Naive B cell (primary cell): ENCODE results near the gene PTPRK. TPM values are rescaled to one million over a fixed set of nuclear protein-coding genes. Genes with fewer than 3 reads are reported as not detected.
A peak's percentile ranks its signal among the peaks of the same experiment; 100 is the strongest.

Experiments used
- ATAC-seq, 2 donors: fragments of 150-1000 bp; cut with Tn5 transposase; 2 replicates each; pipeline ENCODE4 v1.10.0; 2021; ENCODE audit warnings: low read depth in 2 of 2, mild to moderate bottlenecking in 2 of 2, moderate library complexity in 2 of 2
- DNase-seq: peaks from one replicate; pipeline ENCODE4 v3.0.0; 2022
- H3K27ac Mint-ChIP-seq, 6 donors: one replicate each; pipeline ENCODE4 v1.8.0; 2020 to 2022; ENCODE audit warnings: mild to moderate bottlenecking in 6 of 6, mixed read lengths in 6 of 6, moderate library complexity in 5 of 6, inconsistent platforms in 2 of 6
- H3K27me3 Mint-ChIP-seq, 3 donors: one replicate each; pipeline ENCODE4 v1.8.0; 2021 to 2022; ENCODE audit warnings: mixed read lengths in 3 of 3, mild to moderate bottlenecking in 1 of 3
- H3K36me3 Mint-ChIP-seq, 2 donors: one replicate each; pipeline ENCODE4 v1.8.0; 2020 to 2022; ENCODE audit warnings: mixed read lengths in 2 of 2, inconsistent platforms in 1 of 2, mild to moderate bottlenecking in 1 of 2
- H3K4me1 Mint-ChIP-seq, 3 donors: one replicate each; pipeline ENCODE4 v1.8.0; 2020 to 2022; ENCODE audit warnings: mixed read lengths in 3 of 3, inconsistent platforms in 1 of 3, mild to moderate bottlenecking in 1 of 3, moderate library complexity in 1 of 3
- H3K4me3 Mint-ChIP-seq, 8 donors: one replicate each; pipeline ENCODE4 v1.8.0; 2020 to 2022; ENCODE audit warnings: mild to moderate bottlenecking in 8 of 8, mixed read lengths in 8 of 8, moderate library complexity in 8 of 8, inconsistent platforms in 2 of 8
- H3K9me3 Mint-ChIP-seq, 7 donors: one replicate each; pipeline ENCODE4 v1.8.0; 2020 to 2022; ENCODE audit warnings: mixed read lengths in 7 of 7, mild to moderate bottlenecking in 5 of 7, inconsistent platforms in 2 of 7, moderate library complexity in 1 of 7
- polyA plus RNA-seq, 6 donors: library from polyadenylated mRNA; unstranded; fragments of 300-500 nt; fragmentation: Illumina TruSeq; gene quantifications; one replicate each; pipeline ENCODE4 v1.2.3, GENCODE V29; 2021; ENCODE audit warnings: low read depth in 6 of 6

The PTPRK gene
- polyA plus RNA-seq, 6 donors from 2014 or later, result 27.6 to 43.4 (median 34.3) TPM

GRCh38 chr6:128230267-128230989, 290.0 kb downstream of the PTPRK start:
- Mint-ChIP-seq H3K9me3 (no peaks in the 10 kb centered on the region), H3K36me3 (peaks cover 3 to 25% of the 10 kb centered on the region in 2 donors), H3K4me1 (peaks cover 18 to 49% (median 23%) of the 10 kb centered on the region in 3 donors), H3K27me3 (no peaks in the 10 kb centered on the region), H3K27ac (no peak overlapping the region), H3K4me3 (no peak overlapping the region)
- no peak for ATAC-seq
- no peak for DNase-seq

- DNase-seq, result no peak
- H3K27me3 Mint-ChIP-seq, result no peaks in the 10 kb centered on the region
- ATAC-seq, result no peak
- H3K4me3 Mint-ChIP-seq, result peak overlapping the region in 1 of 8 donors; percentile 59
- peak overlapping the region in 2 of 6 donors; percentile 60 to 72 for H3K27ac Mint-ChIP-seq
- H3K4me1 Mint-ChIP-seq, result peaks cover 26 to 47% (median 40%) of the 10 kb centered on the region in 3 donors
- H3K9me3 Mint-ChIP-seq, result no peaks in the 10 kb centered on the region
- peaks cover 5 to 17% of the 10 kb centered on the region in 2 donors for H3K36me3 Mint-ChIP-seq
Observed at GRCh38 chr6:128225612-128226011, 294.8 kb downstream of the PTPRK start.

GRCh38 chr6:128216917-128217316, 303.5 kb downstream of the PTPRK start:
- peaks cover 2 to 9% (median 6%) of the 10 kb centered on the region in 3 donors for H3K4me1 Mint-ChIP-seq
- H3K4me3 Mint-ChIP-seq, result no peak overlapping the region
- peak overlapping the region in 2 of 6 donors; percentile 5 to 7 for H3K27ac Mint-ChIP-seq
- DNase-seq, result no peak
- peaks cover 11 to 27% of the 10 kb centered on the region in 2 donors for H3K36me3 Mint-ChIP-seq
- ATAC-seq, result no peak
- H3K27me3 Mint-ChIP-seq, result no peaks in the 10 kb centered on the region
- no peaks in the 10 kb centered on the region for H3K9me3 Mint-ChIP-seq

- peaks cover 16 to 28% of the 10 kb centered on the region in 2 donors for H3K36me3 Mint-ChIP-seq
- ATAC-seq (no peak), DNase-seq (no peak)
- peak overlapping the region in 1 of 8 donors; percentile 58 for H3K4me3 Mint-ChIP-seq
- H3K27me3 Mint-ChIP-seq, result no peaks in the 10 kb centered on the region
- peak overlapping the region in 2 of 6 donors; percentile 23 to 56 for H3K27ac Mint-ChIP-seq
- peaks cover 0 to 5% (median 0%) of the 10 kb centered on the region in 7 donors for H3K9me3 Mint-ChIP-seq
- peaks cover 18 to 25% (median 24%) of the 10 kb centered on the region in 3 donors for H3K4me1 Mint-ChIP-seq
Observed at GRCh38 chr6:128209771-128210170, 310.6 kb downstream of the PTPRK start.

GRCh38 chr6:128208851-128209580, 311.4 kb downstream of the PTPRK start:
- ATAC-seq (no peak), DNase-seq (no peak)
- peaks cover 23 to 33% (median 31%) of the 10 kb centered on the region in 3 donors for H3K4me1 Mint-ChIP-seq
- H3K9me3 Mint-ChIP-seq, result peaks cover 0 to 5% (median 0%) of the 10 kb centered on the region in 7 donors
- peak overlapping the region in 4 of 6 donors; percentile 12 to 51 (median 22) for H3K27ac Mint-ChIP-seq
- no peak overlapping the region for H3K4me3 Mint-ChIP-seq
- no peaks in the 10 kb centered on the region for H3K27me3 Mint-ChIP-seq
- H3K36me3 Mint-ChIP-seq, result peaks cover 18 to 27% of the 10 kb centered on the region in 2 donors

DNA sequence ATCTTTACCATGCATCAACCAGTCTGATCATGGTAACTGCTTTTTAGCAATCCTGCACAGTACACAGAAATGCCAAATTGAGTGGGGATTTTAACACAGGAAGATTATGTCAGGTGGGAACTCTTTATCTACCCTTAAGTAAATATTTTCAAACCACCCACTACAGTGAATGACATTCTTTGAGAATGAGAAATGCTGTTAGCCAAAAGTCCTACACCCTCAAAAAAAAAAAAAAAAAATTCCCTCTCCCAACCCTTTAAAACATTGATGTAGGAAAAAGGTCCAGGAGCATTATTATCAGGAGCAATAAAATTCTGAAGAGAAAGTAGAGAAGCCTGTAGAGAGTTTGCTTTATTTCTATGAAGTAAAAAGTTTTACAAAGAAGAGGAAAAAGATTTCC, 312.3 kb downstream of the PTPRK start:
- Mint-ChIP-seq H3K27me3 (no peaks in the 10 kb centered on the region), H3K4me3 (no peak overlapping the region), H3K4me1 (peaks cover 23 to 41% (median 40%) of the 10 kb centered on the region in 3 donors), H3K36me3 (peaks cover 18 to 27% of the 10 kb centered on the region in 2 donors), H3K9me3 (peaks cover 0 to 5% (median 0%) of the 10 kb centered on the region in 7 donors), H3K27ac (peak overlapping the region in 1 of 6 donors; percentile 63)
- DNase-seq (no peak), ATAC-seq (no peak)

GRCh38 chr6:128206610-128207426, 313.6 kb downstream of the PTPRK start:
- no peak overlapping the region for H3K4me3 Mint-ChIP-seq
- peaks cover 0 to 5% (median 0%) of the 10 kb centered on the region in 7 donors for H3K9me3 Mint-ChIP-seq
- no peaks in the 10 kb centered on the region for H3K27me3 Mint-ChIP-seq
- DNase-seq, result no peak
- peaks cover 18 to 22% of the 10 kb centered on the region in 2 donors for H3K36me3 Mint-ChIP-seq
- ATAC-seq, result no peak
- peak overlapping the region in 1 of 6 donors; percentile 10 for H3K27ac Mint-ChIP-seq
- peaks cover 27 to 52% (median 51%) of the 10 kb centered on the region in 3 donors for H3K4me1 Mint-ChIP-seq

DNA sequence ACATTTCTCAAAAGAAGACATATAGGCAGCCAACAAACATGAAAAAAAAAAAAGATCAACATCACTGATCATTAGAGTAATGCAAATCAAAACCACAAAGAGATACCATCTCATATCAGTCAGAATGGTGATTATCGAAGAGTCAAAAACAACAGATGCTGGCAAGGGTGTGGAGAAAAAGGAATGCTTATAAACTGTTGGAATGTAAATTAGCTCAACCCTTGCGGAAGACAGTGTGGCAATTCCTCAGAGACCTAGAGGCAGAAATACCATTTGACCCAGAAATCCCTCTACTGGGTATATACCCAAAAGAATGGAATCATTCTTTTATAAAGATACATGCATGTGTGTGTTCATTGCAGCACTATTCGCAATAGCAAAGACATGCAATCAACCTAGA, 315.8 kb downstream of the PTPRK start:
- Mint-ChIP-seq H3K4me1 (peaks cover 32 to 53% (median 49%) of the 10 kb centered on the region in 3 donors), H3K27me3 (no peaks in the 10 kb centered on the region), H3K4me3 (peak overlapping the region in 1 of 8 donors; percentile 16), H3K36me3 (peaks cover 10 to 12% of the 10 kb centered on the region in 2 donors), H3K9me3 (peaks cover 0 to 5% (median 0%) of the 10 kb centered on the region in 7 donors), H3K27ac (no peak overlapping the region)
- no peak for DNase-seq
- no peak for ATAC-seq

DNA sequence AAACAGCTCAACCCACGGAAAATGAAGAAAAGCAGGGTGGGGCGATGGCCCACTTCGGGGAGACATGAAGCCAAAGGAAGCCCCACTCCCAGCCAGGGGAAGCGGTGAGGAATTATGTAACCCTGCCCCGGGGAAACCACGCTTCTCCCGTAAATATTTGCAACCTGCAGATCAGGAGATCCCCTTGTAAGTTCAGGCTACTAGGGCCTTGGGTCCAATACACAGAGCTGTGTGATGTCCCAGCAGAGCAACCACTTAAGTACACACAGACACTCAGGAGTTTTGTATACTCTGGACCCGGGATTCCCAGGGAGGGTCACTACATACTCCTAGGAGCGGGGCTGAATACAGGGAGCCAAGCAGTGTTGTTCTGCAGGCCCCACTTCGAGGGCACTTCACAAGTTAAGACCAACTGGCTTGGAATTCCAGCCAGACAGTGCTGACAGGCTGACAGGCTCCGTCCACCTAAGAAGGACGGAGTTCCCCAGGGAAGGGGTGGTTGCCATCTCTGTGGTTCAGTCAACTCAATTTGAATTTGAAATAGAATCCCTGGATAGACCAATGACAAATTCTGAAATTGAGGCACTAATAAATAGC, 318.1 kb downstream of the PTPRK start:
- Mint-ChIP-seq H3K4me3 (no peak overlapping the region), H3K36me3 (peaks cover 5 to 8% of the 10 kb centered on the region in 2 donors), H3K27me3 (no peaks in the 10 kb centered on the region), H3K27ac (peak overlapping the region in 2 of 6 donors; percentile 51 to 62), H3K9me3 (peaks cover 0 to 5% (median 0%) of the 10 kb centered on the region in 7 donors), H3K4me1 (peaks cover 26 to 45% (median 41%) of the 10 kb centered on the region in 3 donors)
- ATAC-seq (no peak), DNase-seq (no peak)

DNA sequence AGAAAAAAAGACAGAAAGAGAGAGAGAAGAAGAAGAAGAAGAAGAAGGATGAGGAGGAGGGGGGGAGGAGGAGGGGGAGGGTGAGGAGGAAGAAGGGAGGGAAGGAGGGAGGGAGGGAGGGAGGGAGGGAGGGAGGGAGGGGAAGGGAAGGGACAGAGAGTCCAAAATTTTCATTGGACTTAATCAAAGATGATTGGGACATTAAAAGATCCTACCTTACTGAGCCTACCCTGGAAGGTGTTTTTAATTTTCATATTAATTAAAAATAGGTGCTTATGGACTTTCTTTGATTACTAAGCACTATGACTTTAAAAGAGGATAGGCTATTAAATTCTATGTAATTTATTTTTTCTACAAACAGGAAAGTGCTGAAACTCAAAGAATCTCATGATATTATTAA, 319.6 kb downstream of the PTPRK start:
- Mint-ChIP-seq H3K4me1 (peaks cover 26 to 44% (median 41%) of the 10 kb centered on the region in 3 donors), H3K9me3 (peaks cover 0 to 5% (median 0%) of the 10 kb centered on the region in 7 donors), H3K36me3 (peaks cover 5 to 8% of the 10 kb centered on the region in 2 donors), H3K27me3 (no peaks in the 10 kb centered on the region), H3K27ac (peak overlapping the region in 2 of 6 donors; percentile 56 to 76), H3K4me3 (no peak overlapping the region)
- ATAC-seq (no peak), DNase-seq (no peak)

GRCh38 chr6:128199461-128199860, 320.9 kb downstream of the PTPRK start:
- H3K27ac Mint-ChIP-seq, result no peak overlapping the region
- H3K27me3 Mint-ChIP-seq, result no peaks in the 10 kb centered on the region
- H3K4me1 Mint-ChIP-seq, result peaks cover 18 to 33% (median 31%) of the 10 kb centered on the region in 3 donors
- DNase-seq (no peak), ATAC-seq (no peak)
- no peaks in the 10 kb centered on the region for H3K36me3 Mint-ChIP-seq
- H3K9me3 Mint-ChIP-seq, result no peaks in the 10 kb centered on the region
- no peak overlapping the region for H3K4me3 Mint-ChIP-seq

DNA sequence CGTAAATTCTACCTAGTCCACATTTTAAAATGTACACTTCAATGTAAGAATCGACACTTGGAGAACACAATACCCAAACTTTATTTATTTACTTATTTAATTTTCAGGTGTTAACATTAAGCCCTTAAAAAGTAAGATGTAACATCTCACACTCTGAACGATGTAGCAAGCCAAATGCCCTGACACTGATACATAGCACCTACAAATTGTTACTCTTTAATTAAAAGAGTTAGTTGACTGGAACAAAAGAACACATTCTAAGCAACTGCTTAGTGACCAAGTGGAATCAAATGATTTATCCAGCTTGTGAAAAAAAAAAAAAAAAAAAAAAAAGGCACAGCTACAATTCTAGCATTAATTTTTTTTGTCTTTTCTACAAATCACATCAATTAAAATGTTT, 327.4 kb downstream of the PTPRK start:
- ATAC-seq (no peak), DNase-seq (no peak)
- H3K27ac Mint-ChIP-seq, result no peak overlapping the region
- peaks cover 4 to 14% (median 11%) of the 10 kb centered on the region in 3 donors for H3K4me1 Mint-ChIP-seq
- H3K27me3 Mint-ChIP-seq, result no peaks in the 10 kb centered on the region
- no peaks in the 10 kb centered on the region for H3K9me3 Mint-ChIP-seq
- H3K36me3 Mint-ChIP-seq, result no peaks in the 10 kb centered on the region
- H3K4me3 Mint-ChIP-seq, result no peak overlapping the region
